Loucy (cell line): ENCODE results near the gene SPDYE17.
"Not testable (repeated sequence)": the region's sequence is repeated elsewhere in the genome, so short reads cannot be mapped to it uniquely, and the experiment has no call there.

Source experiments
- H2AFZ ChIP-seq: fragments of 200-600 bp; sonication (generic); 2 replicates; pipeline ENCODE4 v1.6.0; 2016; ENCODE audit warnings: antibody characterized with exemption, mild to moderate bottlenecking, low read length, moderate library complexity
- H3F3A ChIP-seq: fragments of 200-600 bp; 2 replicates; pipeline ENCODE4 v1.6.0; 2016; ENCODE audit warnings: antibody characterized with exemption, low read depth, mild to moderate bottlenecking
- H3K27me3 ChIP-seq: fragments of 200-600 bp; sonication (generic); 2 replicates; pipeline ENCODE4 v1.6.1; 2014; ENCODE audit warnings: low read length, mild to moderate bottlenecking; ENCODE audit not compliant: insufficient read depth, poor library complexity, severe bottlenecking
- H3K36me3 ChIP-seq: fragments of 200-600 bp; sonication (generic); 2 replicates; pipeline ENCODE4 v1.6.1; 2016; ENCODE audit warnings: low read length; ENCODE audit not compliant: insufficient read depth
- H3K4me1 ChIP-seq: fragments of 200-600 bp; sonication (generic); 2 replicates; pipeline ENCODE4 v1.5.1; 2014; ENCODE audit warnings: low read length, mild to moderate bottlenecking; ENCODE audit not compliant: insufficient read depth, poor library complexity, severe bottlenecking
- H3K4me2 ChIP-seq: fragments of 200-600 bp; sonication (generic); 2 replicates; pipeline ENCODE4 v1.6.0; 2014; ENCODE audit warnings: antibody characterized with exemption, low read length, low read depth, mild to moderate bottlenecking; ENCODE audit not compliant: poor library complexity, severe bottlenecking
- H3K4me3 ChIP-seq: fragments of 200-600 bp; sonication (generic); 2 replicates; pipeline ENCODE4 v1.5.1; 2014; ENCODE audit warnings: low read length, mild to moderate bottlenecking, mixed read lengths; ENCODE audit not compliant: poor library complexity, severe bottlenecking
- H3K79me2 ChIP-seq: fragments of 200-600 bp; sonication (generic); 2 replicates; pipeline ENCODE4 v1.6.1; 2014; ENCODE audit warnings: low read length; ENCODE audit not compliant: insufficient read depth
- H3K9ac ChIP-seq: fragments of 200-600 bp; sonication (generic); 2 replicates; pipeline ENCODE4 v1.6.0; 2014; ENCODE audit warnings: mild to moderate bottlenecking, low read depth, low read length, moderate library complexity; ENCODE audit not compliant: poor library complexity, severe bottlenecking
- H3K9me2 ChIP-seq: fragments of 200-600 bp; sonication (generic); replicated peaks from 2 replicates; pipeline ENCODE4 v1.6.1; 2016; ENCODE audit warnings: low read depth, low read length, mixed read lengths
- H3K9me3 ChIP-seq: fragments of 200-600 bp; sonication (generic); 2 replicates; pipeline ENCODE4 v1.6.1; 2014; ENCODE audit warnings: mild to moderate bottlenecking, antibody characterized with exemption, low read length, low read depth; ENCODE audit not compliant: insufficient read depth
- H4K20me1 ChIP-seq: fragments of 200-600 bp; sonication (generic); 2 replicates; pipeline ENCODE4 v1.6.0; 2014; ENCODE audit warnings: antibody characterized with exemption, low read length, mild to moderate bottlenecking; ENCODE audit not compliant: insufficient read depth, poor library complexity, severe bottlenecking

The SPDYE17 gene

GRCh38 chr7:77005461-77006057 is 26.6 kb downstream of the SPDYE17 start:
- not testable (repeated sequence) for H2AFZ ChIP-seq, H3K79me2 ChIP-seq, H3K4me1 ChIP-seq, H3K9me3 ChIP-seq, H3K9me2 ChIP-seq, H3F3A ChIP-seq, H3K4me2 ChIP-seq, H3K27me3 ChIP-seq, H3K9ac ChIP-seq, H4K20me1 ChIP-seq, H3K36me3 ChIP-seq, H3K4me3 ChIP-seq

- not testable (repeated sequence) for H3K79me2 ChIP-seq, H2AFZ ChIP-seq, H3K9me2 ChIP-seq, H3F3A ChIP-seq, H3K9ac ChIP-seq, H4K20me1 ChIP-seq, H3K9me3 ChIP-seq, H3K27me3 ChIP-seq, H3K36me3 ChIP-seq, H3K4me1 ChIP-seq, H3K4me3 ChIP-seq, H3K4me2 ChIP-seq
Measured at GRCh38 chr7:77004151-77004550, 28.0 kb downstream of the SPDYE17 start.

- H3K79me2 ChIP-seq, H3F3A ChIP-seq, H3K36me3 ChIP-seq, H3K9me2 ChIP-seq, H3K4me3 ChIP-seq, H3K4me2 ChIP-seq, H4K20me1 ChIP-seq, H3K9me3 ChIP-seq, H3K9ac ChIP-seq, H3K4me1 ChIP-seq, H2AFZ ChIP-seq, H3K27me3 ChIP-seq: not testable (repeated sequence)
Measured at GRCh38 chr7:77003241-77003640, 28.9 kb downstream of the SPDYE17 start.

GRCh38 chr7:77002678-77003233 is 29.4 kb downstream of the SPDYE17 start:
- not testable (repeated sequence) for H3K9me3 ChIP-seq, H3F3A ChIP-seq, H3K9ac ChIP-seq, H3K9me2 ChIP-seq, H3K4me2 ChIP-seq, H4K20me1 ChIP-seq, H3K79me2 ChIP-seq, H2AFZ ChIP-seq, H3K4me1 ChIP-seq, H3K36me3 ChIP-seq, H3K27me3 ChIP-seq, H3K4me3 ChIP-seq

- H3K9me2 ChIP-seq, H3K9me3 ChIP-seq, H2AFZ ChIP-seq, H4K20me1 ChIP-seq, H3K36me3 ChIP-seq, H3F3A ChIP-seq, H3K4me3 ChIP-seq, H3K9ac ChIP-seq, H3K4me2 ChIP-seq, H3K4me1 ChIP-seq, H3K79me2 ChIP-seq, H3K27me3 ChIP-seq: not testable (repeated sequence)
Measured at GRCh38 chr7:77002104-77002503, 30.1 kb downstream of the SPDYE17 start.

GRCh38 chr7:76999474-77000107 is 32.6 kb downstream of the SPDYE17 start:
- H4K20me1 ChIP-seq, H3K9me2 ChIP-seq, H2AFZ ChIP-seq, H3K4me3 ChIP-seq, H3K9me3 ChIP-seq, H3K36me3 ChIP-seq, H3F3A ChIP-seq, H3K79me2 ChIP-seq, H3K4me2 ChIP-seq, H3K4me1 ChIP-seq, H3K27me3 ChIP-seq, H3K9ac ChIP-seq: not testable (repeated sequence)

GRCh38 chr7:76998764-76999450 is 33.3 kb downstream of the SPDYE17 start:
- H3K9me3 ChIP-seq, H3K4me1 ChIP-seq, H3K79me2 ChIP-seq, H4K20me1 ChIP-seq, H3K27me3 ChIP-seq, H3K4me3 ChIP-seq, H3K9ac ChIP-seq, H3K36me3 ChIP-seq, H3K4me2 ChIP-seq, H3K9me2 ChIP-seq, H2AFZ ChIP-seq, H3F3A ChIP-seq: not testable (repeated sequence)
